Lower leg skin (tissue), 3 donors: Measurements from ENCODE around the gene FZD10.

Source experiments
- POLR2A ChIP-seq, 2 donors: fragments of 450-650 bp; IDR thresholded peaks; one replicate each; pipeline ENCODE4 v1.6.1; 2016 to 2017; ENCODE audit warnings: antibody characterized with exemption in 2 of 2, mild to moderate bottlenecking in 1 of 2, moderate library complexity in 1 of 2
- TF ChIP-seq, protein P1 (sequence below), 3 donors: fragments of 450-650 bp; IDR thresholded peaks; one replicate each; pipeline ENCODE4 v1.5.1; 2016; ENCODE audit warnings: antibody characterized with exemption in 3 of 3, mild to moderate bottlenecking in 3 of 3, moderate library complexity in 2 of 3

GRCh38 chr12:130116791-130117190 is 45.5 kb upstream of the FZD10 start:
- TF ChIP-seq, protein P1, sequence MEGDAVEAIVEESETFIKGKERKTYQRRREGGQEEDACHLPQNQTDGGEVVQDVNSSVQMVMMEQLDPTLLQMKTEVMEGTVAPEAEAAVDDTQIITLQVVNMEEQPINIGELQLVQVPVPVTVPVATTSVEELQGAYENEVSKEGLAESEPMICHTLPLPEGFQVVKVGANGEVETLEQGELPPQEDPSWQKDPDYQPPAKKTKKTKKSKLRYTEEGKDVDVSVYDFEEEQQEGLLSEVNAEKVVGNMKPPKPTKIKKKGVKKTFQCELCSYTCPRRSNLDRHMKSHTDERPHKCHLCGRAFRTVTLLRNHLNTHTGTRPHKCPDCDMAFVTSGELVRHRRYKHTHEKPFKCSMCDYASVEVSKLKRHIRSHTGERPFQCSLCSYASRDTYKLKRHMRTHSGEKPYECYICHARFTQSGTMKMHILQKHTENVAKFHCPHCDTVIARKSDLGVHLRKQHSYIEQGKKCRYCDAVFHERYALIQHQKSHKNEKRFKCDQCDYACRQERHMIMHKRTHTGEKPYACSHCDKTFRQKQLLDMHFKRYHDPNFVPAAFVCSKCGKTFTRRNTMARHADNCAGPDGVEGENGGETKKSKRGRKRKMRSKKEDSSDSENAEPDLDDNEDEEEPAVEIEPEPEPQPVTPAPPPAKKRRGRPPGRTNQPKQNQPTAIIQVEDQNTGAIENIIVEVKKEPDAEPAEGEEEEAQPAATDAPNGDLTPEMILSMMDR (IDR thresholded peaks at IDR 0.05) = no peak
- no peak for TF ChIP-seq POLR2A (IDR thresholded peaks at IDR 0.05)
